HEK293 (cell line): Measurements from ENCODE around the gene ABHD10.

ENCODE experiments used
- CTCF ChIA-PET: fragments of 350-600 bp; formaldehyde crosslinking; extraction: SDS; loops from one replicate; lab custom pipeline; 2021; ENCODE audit warnings: antibody characterized with exemption; lab: Yijun Ruan, JAX
- POLR2A ChIA-PET: fragments of 300-600 bp; formaldehyde crosslinking; extraction: SDS; loops from one replicate; lab custom pipeline; 2020; ENCODE audit warnings: antibody characterized with exemption, inconsistent platforms; lab: Yijun Ruan, JAX
- H3K27ac ChIP-seq: fragments of 200-500 bp; sonication (Bioruptor generic); 2 replicates; pipeline ENCODE4 v1.5.1; 2014; ENCODE audit warnings: low read depth, low read length, control low read depth, inconsistent platforms; ENCODE audit errors: extremely low read depth
- H3K36me3 ChIP-seq, 2 experiments: fragments of 200-500 bp in 1 of 2; sonication (Bioruptor generic) in 1 of 2; 1 replicate in 1 of 2; 2 replicates in 1 of 2; pipeline ENCODE4 v1.5.1; 2014 to 2017; ENCODE audit warnings: inconsistent platforms in 2 of 2, low read length in 2 of 2; ENCODE audit not compliant: control insufficient read depth in 2 of 2, insufficient read depth in 1 of 2
- H3K4me1 ChIP-seq: fragments of 200-500 bp; sonication (Bioruptor generic); 2 replicates; pipeline ENCODE4 v1.5.1; 2014; ENCODE audit warnings: mild to moderate bottlenecking, low read length, inconsistent platforms; ENCODE audit not compliant: control insufficient read depth, insufficient read depth
- H3K4me3 ChIP-seq: 2 replicates; pipeline ENCODE4 v1.5.1; 2011; ENCODE audit warnings: low read depth, mild to moderate bottlenecking, control low read depth, low read length, moderate library complexity
- H3K9me3 ChIP-seq: fragments of 200-500 bp; sonication (Bioruptor generic); 2 replicates; pipeline ENCODE4 v1.5.1; 2014; ENCODE audit warnings: low read depth, low read length, inconsistent platforms; ENCODE audit not compliant: control insufficient read depth, insufficient read depth
- ZBTB10 ChIP-seq: fragments of 450-650 bp; formaldehyde crosslinking; IDR thresholded peaks from 2 replicates; pipeline ENCODE4 v1.5.1; 2016; ENCODE audit warnings: missing biosample characterization, missing genetic modification characterization
- ZBTB17 ChIP-seq: fragments of 450-650 bp; formaldehyde crosslinking; IDR thresholded peaks from 2 replicates; pipeline ENCODE4 v1.5.1; 2016; ENCODE audit warnings: missing biosample characterization, missing genetic modification characterization
- ZNF10 ChIP-seq: fragments of 450-650 bp; formaldehyde crosslinking; IDR thresholded peaks from 2 replicates; pipeline ENCODE4 v1.5.1; 2017; ENCODE audit warnings: missing biosample characterization, missing genetic modification characterization
- ZNF223 ChIP-seq: fragments of 450-650 bp; formaldehyde crosslinking; IDR thresholded peaks from 2 replicates; pipeline ENCODE4 v1.5.1; 2016; ENCODE audit warnings: missing biosample characterization, missing genetic modification characterization
- ZNF239 ChIP-seq: fragments of 450-650 bp; formaldehyde crosslinking; IDR thresholded peaks from 2 replicates; pipeline ENCODE4 v1.5.1; 2016; ENCODE audit warnings: missing biosample characterization, missing genetic modification characterization
- ZNF302 ChIP-seq: fragments of 450-650 bp; formaldehyde crosslinking; IDR thresholded peaks from 2 replicates; pipeline ENCODE4 v1.5.1; 2016; ENCODE audit warnings: missing biosample characterization, missing genetic modification characterization, low read depth
- ZNF341 ChIP-seq: fragments of 450-650 bp; formaldehyde crosslinking; IDR thresholded peaks from 2 replicates; pipeline ENCODE4; 2016; ENCODE audit warnings: low read depth, missing biosample characterization, missing genetic modification characterization
- ZNF350 ChIP-seq: fragments of 450-650 bp; formaldehyde crosslinking; IDR thresholded peaks from 2 replicates; pipeline ENCODE4 v1.5.0; 2017; ENCODE audit warnings: missing biosample characterization, mild to moderate bottlenecking, missing genetic modification characterization
- ZNF362 ChIP-seq: fragments of 450-650 bp; formaldehyde crosslinking; IDR thresholded peaks from 2 replicates; pipeline ENCODE4 v1.5.1; 2016; ENCODE audit warnings: missing biosample characterization, missing genetic modification characterization
- ZNF426 ChIP-seq: fragments of 450-650 bp; formaldehyde crosslinking; IDR thresholded peaks from 2 replicates; pipeline ENCODE4 v1.5.1; 2017; ENCODE audit warnings: missing biosample characterization, missing genetic modification characterization, mild to moderate bottlenecking, inconsistent platforms, moderate library complexity
- ZNF514 ChIP-seq: fragments of 450-650 bp; formaldehyde crosslinking; IDR thresholded peaks from 2 replicates; pipeline ENCODE4 v1.5.1; 2016; ENCODE audit warnings: missing biosample characterization, missing genetic modification characterization
- ZNF549 ChIP-seq: fragments of 450-650 bp; IDR thresholded peaks from 2 replicates; pipeline ENCODE4 v1.5.1; 2018; ENCODE audit warnings: missing biosample characterization, missing genetic modification characterization, mild to moderate bottlenecking, inconsistent platforms, moderate library complexity
- ZNF600 ChIP-seq: fragments of 450-650 bp; formaldehyde crosslinking; IDR thresholded peaks from 2 replicates; pipeline ENCODE4 v1.5.1; 2016; ENCODE audit warnings: missing biosample characterization, missing genetic modification characterization
- ZNF664 ChIP-seq: fragments of 450-650 bp; formaldehyde crosslinking; IDR thresholded peaks from 2 replicates; pipeline ENCODE4 v1.5.1; 2016; ENCODE audit warnings: missing biosample characterization, missing genetic modification characterization
- ZNF692 ChIP-seq: fragments of 450-650 bp; formaldehyde crosslinking; IDR thresholded peaks from 2 replicates; pipeline ENCODE4 v1.5.1; 2016; ENCODE audit warnings: missing biosample characterization, missing genetic modification characterization
- ZNF747 ChIP-seq: fragments of 450-650 bp; formaldehyde crosslinking; IDR thresholded peaks from 2 replicates; pipeline ENCODE4 v1.5.1; 2016; ENCODE audit warnings: missing biosample characterization, missing genetic modification characterization
- ZNF768 ChIP-seq: fragments of 450-650 bp; formaldehyde crosslinking; IDR thresholded peaks from 2 replicates; pipeline ENCODE4 v1.5.1; 2018; ENCODE audit warnings: missing biosample characterization, mild to moderate bottlenecking, missing genetic modification characterization
- ZNF792 ChIP-seq: fragments of 450-650 bp; formaldehyde crosslinking; IDR thresholded peaks from 2 replicates; pipeline ENCODE4 v1.5.1; 2016; ENCODE audit warnings: missing biosample characterization, missing genetic modification characterization
- ZSCAN16 ChIP-seq: fragments of 450-650 bp; formaldehyde crosslinking; IDR thresholded peaks from 2 replicates; pipeline ENCODE4 v1.5.1; 2016; ENCODE audit warnings: missing biosample characterization, missing genetic modification characterization

The ABHD10 gene

GRCh38 chr3:112013784-112014143, 34.9 kb downstream of the ABHD10 start:
- Histone ChIP-seq H3K27ac (no peak overlapping the region), H3K4me1 (no peaks in the 10 kb centered on the region), H3K4me3 (no peak overlapping the region), H3K36me3 (no peaks in the 10 kb centered on the region), H3K9me3 (no peaks in the 10 kb centered on the region)
- TF ChIP-seq ZNF692 (tag by site-specific recombination) (no peak), ZNF362 (tag by site-specific recombination) (no peak), ZNF768 (tag by site-specific recombination) (peak; percentile 44; the same call in 1 of the 2 replicates), ZNF549 (no peak), ZNF664 (tag by site-specific recombination) (no peak)
- POLR2A ChIA-PET: interaction anchor here (1.2 to 1.4 kb wide), 2 partner anchors 35 to 153 kb away, joined by 3 to 6 read pairs; partner anchors contain the start of gene ABHD10
- CTCF ChIA-PET: interaction anchor here (0.6 to 4.2 kb wide), 35 partner anchors 9 to 435 kb away, joined by 3 to 35 read pairs (median 5); partner anchors contain the start of genes ABHD10 and PHLDB2

- no peak overlapping the region for H3K27ac ChIP-seq
- ChIA-PET CTCF (no interaction called here), POLR2A (no interaction called here)
- no peak overlapping the region for H3K4me3 ChIP-seq
- TF ChIP-seq ZNF350 (no peak), ZNF341 (tag by site-specific recombination) (no peak)
- TF ChIP-seq, all 188 proteins: peak for 0
- Histone ChIP-seq H3K9me3 (no peaks in the 10 kb centered on the region), H3K36me3 (no peaks in the 10 kb centered on the region), H3K4me1 (no peaks in the 10 kb centered on the region)
Measured at GRCh38 chr3:112017091-112017490, 38.3 kb downstream of the ABHD10 start.

GRCh38 chr3:112018712-112019111, 39.9 kb downstream of the ABHD10 start:
- no peaks in the 10 kb centered on the region for H3K9me3 ChIP-seq
- no peak overlapping the region for H3K4me3 ChIP-seq
- POLR2A ChIA-PET: no interaction called here
- no peak overlapping the region for H3K27ac ChIP-seq
- CTCF ChIA-PET: no interaction called here
- TF ChIP-seq ZNF239 (tag by site-specific recombination) (no peak), ZNF302 (tag by site-specific recombination) (no peak), ZSCAN16 (no peak), ZNF600 (tag by site-specific recombination) (no peak), ZBTB17 (tag by site-specific recombination) (no peak), ZNF223 (no peak), ZNF426 (tag by site-specific recombination) (no peak), ZNF792 (tag by site-specific recombination) (no peak)
- no peaks in the 10 kb centered on the region for H3K4me1 ChIP-seq
- H3K36me3 ChIP-seq: no peaks in the 10 kb centered on the region

- Histone ChIP-seq H3K27ac (no peak overlapping the region), H3K9me3 (no peaks in the 10 kb centered on the region), H3K4me3 (no peak overlapping the region), H3K36me3 (no peaks in the 10 kb centered on the region), H3K4me1 (no peaks in the 10 kb centered on the region)
- CTCF ChIA-PET: interaction anchor here (0.9 kb wide), 1 partner anchor 30 kb away, joined by 3 read pairs; no protein-coding TSS in a partner anchor
- no peak for TF ChIP-seq ZNF747 (tag by site-specific recombination)
- no peak for TF ChIP-seq ZNF10 (tag by site-specific recombination)
- TF ChIP-seq ZBTB10 (tag by site-specific recombination): no peak
- TF ChIP-seq ZNF514 (tag by site-specific recombination): no peak
- POLR2A ChIA-PET: no interaction called here
Measured at GRCh38 chr3:112019716-112020115, 40.9 kb downstream of the ABHD10 start.
